Fibroblast of mammary gland (primary cell): ENCODE measurements around the gene CD274.

Experiments used
- DNase-seq: peaks from one replicate; pipeline ENCODE4 v3.0.0-alpha.2; 2010; ENCODE audit warnings: low read depth
- H3K4me3 ChIP-seq: 2 replicates; pipeline ENCODE4 v1.5.1; 2011; ENCODE audit warnings: low read depth, mild to moderate bottlenecking, low read length, moderate library complexity; ENCODE audit not compliant: control insufficient read depth
- CTCF ChIP-seq: conservative IDR thresholded peaks from 2 replicates; pipeline ENCODE4 v1.5.1; 2011; ENCODE audit warnings: low read depth, low read length, inconsistent platforms; ENCODE audit not compliant: control insufficient read depth, insufficient read depth

The CD274 gene

GRCh38 chr9:5445886-5446285, 4.5 kb upstream of the CD274 start:
- H3K4me3 ChIP-seq, result no peak overlapping the region
- no peak for DNase-seq
- TF ChIP-seq CTCF, result no peak

DNA sequence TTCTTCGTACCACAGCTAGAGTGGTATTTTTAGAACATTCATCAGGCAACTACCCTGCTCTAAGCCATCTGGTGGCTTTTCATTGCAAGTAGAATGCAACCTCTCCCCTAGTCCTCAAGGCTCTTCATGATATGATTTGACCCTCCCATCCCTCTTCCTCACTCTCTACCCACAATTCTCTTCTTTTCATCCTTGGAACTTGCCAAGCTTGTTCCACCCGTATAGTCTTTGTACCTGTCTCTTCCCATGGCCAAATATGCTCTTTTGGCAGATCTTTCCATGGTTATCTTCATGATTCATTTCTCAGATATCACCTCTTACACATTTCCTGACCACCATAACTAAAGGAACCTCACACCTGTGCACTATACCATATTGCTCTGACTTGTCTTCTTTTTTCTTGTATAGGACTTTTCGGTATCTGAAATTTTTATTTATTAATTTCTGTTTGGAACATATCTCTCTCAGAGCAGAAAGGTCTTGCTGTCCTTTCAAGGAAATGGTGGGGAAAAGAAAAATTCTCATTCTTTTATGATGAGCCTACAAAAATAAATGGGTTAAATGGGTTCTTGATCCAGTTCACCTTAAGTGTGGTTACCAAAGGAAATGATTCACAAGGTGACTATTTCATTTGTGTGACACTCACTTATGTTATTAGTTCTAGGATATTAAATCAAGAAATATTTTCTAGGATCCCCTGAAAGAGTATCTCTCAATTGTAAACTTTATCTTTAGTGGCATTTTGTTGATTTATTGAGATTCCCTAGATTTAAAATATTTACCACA, 3.7 kb upstream of the CD274 start:
- no peak for TF ChIP-seq CTCF
- H3K4me3 ChIP-seq, result no peak overlapping the region
- DNase-seq, result no peak

DNA sequence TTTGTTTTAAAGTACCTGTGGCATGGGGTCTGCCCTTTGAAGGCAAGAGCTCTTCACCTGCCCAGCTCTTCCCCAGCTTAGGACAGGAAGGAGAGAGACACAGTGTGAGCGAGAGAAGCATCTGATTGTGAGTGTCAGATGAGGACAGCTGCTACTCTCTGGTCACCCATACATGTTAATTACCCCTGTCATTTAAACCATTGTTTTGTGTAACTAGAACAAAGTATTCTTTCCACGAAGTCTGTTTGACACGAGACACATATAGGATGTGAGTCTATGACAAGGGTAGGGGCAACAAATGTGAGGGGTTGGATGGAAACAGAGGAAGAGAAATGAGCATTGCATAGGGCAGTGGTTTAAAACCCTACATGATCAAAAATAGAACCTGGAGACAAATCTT, 3.0 kb upstream of the CD274 start:
- no peak for DNase-seq
- H3K4me3 ChIP-seq, result no peak overlapping the region
- TF ChIP-seq CTCF, result no peak

DNA sequence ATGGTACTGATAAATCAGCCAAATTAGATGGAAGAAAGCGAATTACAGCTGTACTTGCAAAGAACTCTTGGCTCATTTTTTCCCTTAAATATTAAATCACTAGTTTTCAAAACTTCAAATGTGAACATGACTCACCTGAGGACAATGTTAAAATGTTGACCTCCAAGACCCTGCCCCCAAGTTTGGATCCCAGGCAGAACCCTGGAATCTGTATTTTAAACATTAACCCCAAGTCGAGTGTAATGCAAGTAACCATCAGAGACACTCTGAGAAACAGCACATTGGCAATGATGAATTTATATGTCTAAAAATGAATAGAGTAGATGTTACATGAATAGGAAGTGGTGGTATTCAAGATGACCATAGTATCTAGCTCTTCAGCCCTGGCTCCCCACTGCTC, 2.3 kb upstream of the CD274 start:
- TF ChIP-seq CTCF, result no peak
- DNase-seq, result no peak
- no peak overlapping the region for H3K4me3 ChIP-seq

GRCh38 chr9:5448461-5449435, 1.6 kb upstream of the CD274 start:
- no peak for DNase-seq
- H3K4me3 ChIP-seq, result no peak overlapping the region
- no peak for TF ChIP-seq CTCF

DNA sequence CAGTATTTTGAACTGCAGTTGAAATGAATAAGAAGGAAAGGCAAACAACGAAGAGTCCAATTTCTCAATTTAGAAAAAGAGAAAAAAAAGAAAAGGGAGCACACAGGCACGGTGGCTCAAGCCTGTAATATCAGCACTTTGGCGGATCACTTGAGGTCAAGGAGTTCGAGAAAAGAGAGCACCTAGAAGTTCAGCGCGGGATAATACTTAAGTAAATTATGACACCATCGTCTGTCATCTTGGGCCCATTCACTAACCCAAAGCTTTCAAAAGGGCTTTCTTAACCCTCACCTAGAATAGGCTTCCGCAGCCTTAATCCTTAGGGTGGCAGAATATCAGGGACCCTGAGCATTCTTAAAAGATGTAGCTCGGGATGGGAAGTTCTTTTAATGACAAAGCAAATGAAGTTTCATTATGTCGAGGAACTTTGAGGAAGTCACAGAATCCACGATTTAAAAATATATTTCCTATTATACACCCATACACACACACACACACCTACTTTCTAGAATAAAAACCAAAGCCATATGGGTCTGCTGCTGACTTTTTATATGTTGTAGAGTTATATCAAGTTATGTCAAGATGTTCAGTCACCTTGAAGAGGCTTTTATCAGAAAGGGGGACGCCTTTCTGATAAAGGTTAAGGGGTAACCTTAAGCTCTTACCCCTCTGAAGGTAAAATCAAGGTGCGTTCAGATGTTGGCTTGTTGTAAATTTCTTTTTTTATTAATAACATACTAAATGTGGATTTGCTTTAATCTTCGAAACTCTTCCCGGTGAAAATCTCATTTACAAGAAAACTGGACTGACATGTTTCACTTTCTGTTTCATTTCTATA, 602 bp upstream of the CD274 start:
- no peak for DNase-seq
- peak overlapping the region; percentile 66 for H3K4me3 ChIP-seq
- no peak for TF ChIP-seq CTCF
